ENCODE results near the gene CATSPERB.
"Not testable (repeated sequence)": the region's sequence is repeated elsewhere in the genome, so short reads cannot be mapped to it uniquely, and the experiment has no call there.

CATSPERB gene, protein sequence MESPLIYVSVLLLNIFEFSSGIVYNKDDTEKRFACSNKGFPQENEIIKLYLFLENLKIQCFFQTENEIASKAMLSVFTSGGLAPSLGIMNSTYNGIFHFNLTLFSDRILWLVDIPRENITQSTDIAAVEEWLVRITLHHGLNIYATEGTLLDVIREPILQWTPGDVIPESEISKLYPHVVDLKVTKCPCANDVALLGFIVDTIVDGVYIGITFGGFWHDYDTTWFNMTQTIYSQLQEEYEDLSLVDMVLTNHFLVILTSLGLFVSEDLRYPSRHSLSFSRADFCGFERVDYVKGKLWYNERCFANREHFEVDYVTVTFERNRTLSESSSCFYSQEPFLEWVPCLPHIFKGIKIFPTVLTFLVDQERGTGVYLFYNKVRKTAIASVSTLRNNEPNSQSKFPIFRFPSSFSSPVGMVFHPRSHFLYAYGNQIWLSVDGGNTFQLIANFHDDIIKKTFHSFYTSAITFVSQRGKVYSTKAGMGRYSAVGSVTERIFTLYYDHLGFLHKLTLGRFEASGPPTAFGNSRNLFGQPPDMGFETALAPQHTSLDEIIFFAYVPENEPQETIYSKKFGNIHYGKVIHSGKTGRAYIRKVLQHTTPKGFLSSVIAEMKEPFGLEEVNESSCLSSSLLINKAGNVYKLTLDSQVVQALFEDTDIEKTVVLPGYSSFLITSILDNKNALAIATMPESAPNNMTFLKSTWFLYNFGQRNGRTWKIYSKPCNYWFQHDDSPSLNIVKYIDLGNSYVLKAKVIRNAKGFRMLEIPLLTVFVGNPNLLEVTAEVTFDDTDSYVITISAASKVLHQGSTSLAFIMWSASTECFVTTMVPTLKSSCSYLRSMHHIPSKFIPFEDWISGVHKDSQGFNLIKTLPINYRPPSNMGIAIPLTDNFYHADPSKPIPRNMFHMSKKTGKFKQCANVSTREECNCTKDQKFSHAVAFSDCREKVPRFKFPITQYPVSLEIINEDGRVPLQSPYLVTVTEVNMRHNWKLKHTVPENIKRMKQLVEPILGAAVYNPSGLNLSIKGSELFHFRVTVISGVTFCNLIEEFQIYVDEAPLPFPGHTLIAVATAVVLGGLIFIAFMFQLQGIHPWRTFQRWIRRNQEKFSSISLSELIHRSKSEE

DNA sequence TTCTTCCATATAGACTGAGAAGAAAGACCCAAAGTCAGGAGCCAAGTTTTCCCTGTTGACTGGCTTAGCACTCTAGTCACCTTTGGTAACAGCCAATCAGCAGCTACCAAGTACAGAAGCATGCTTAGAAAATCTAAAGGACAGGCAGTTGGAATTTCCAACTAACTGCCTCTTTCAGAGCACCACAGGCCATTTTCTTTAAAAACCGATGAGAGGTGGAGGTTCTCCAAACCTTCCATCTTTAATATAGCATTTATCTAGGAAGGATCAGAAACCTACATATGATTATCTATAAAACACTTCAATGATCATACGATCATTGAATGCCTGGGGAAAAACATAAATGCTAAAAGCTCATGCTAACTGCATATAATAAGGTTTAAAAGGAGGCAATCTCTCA is at the start of gene CATSPERB:
Gene CATSPERB, minus strand, starts transcription at position 101 of the 400 bp plus-strand sequence. CDS start 2,607 bp downstream, outside the sequence.
- no peak for DNase-seq (ENCODE audit: low spot score)

DNA sequence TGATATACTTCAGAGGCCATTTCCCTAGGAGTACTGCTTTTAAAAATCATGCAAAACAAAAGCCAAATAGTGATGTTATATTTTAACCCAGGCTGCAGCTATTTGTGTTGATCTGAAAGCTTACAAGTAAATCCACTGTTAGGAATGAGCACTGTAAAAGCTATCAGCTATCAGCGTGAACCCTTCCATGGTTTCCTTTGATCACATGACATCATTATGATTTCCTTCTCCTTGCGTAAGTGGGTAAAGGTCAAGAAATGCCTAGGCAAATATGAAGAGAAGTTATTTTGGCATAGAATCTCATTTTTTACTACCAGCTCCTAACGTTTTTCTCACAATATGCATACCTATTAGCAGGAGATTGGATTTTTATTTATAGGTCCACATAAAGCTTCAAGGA is 48.6 kb upstream of the CATSPERB start:
- no peak for DNase-seq (ENCODE audit: low spot score)

DNA sequence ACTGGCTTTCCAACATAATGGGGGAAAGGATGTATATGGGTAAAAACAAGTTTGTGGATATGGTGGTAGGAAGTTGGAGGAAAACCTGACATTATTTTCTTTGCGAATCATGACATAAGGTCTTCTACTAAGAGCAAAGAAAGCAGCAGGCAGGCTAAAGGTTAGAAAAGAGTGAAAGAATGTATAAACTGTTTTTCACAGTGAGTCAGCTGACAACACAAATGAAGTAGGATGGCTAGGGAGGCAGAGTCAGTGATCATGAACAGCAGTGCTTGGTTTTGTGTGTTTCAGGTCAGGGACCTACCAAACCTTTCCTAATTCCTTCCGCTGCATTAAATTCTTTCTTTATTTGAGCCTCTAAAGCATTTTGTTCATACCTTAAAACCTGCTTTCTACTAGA is 46.3 kb upstream of the CATSPERB start:
- no peak for DNase-seq (ENCODE audit: low spot score)

DNA sequence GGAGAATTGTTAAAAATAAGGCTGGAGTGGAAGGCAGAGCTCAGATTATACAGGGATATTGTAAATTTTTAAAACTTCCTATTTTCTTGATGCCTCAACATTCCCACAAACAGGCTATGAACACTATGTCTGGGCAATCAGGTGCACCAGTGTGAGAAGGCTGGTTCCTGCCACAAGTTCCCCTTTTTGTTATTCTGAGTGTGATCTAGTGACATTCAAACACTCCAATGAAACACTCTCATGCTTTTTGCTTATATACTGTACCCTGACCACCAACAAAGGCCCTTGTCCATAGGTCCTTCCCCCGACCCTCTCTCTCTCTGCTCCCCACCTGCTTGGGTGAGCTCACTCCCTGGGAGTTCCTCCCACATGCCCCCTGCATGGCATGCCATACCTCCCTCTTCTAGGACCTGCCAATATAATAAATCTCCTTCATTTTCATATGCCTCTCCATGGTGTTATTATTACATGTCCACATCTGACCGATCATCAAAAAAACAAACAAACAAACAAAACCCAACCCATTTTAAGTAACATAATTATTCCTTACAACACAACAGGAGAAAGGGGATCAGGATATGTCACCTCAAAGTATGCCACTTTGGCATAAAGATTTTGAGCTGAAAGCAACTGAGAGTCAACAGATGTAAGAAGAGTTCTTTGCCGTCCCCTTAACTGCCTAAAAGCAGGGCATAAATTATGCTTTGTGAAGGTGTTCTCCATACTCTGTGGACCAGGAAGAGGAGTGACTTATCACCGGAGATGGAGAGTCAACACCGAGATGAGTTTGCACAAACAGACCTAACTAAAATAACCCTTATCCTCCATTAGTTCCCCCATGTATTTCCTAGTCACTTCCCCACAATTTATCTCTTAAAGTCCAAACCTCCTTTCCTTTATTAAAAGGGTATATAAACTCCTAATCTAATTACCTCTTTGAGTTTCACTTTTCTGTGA is 42.5 kb upstream of the CATSPERB start:
- DNase-seq (ENCODE audit: low spot score), result no peak

DNA sequence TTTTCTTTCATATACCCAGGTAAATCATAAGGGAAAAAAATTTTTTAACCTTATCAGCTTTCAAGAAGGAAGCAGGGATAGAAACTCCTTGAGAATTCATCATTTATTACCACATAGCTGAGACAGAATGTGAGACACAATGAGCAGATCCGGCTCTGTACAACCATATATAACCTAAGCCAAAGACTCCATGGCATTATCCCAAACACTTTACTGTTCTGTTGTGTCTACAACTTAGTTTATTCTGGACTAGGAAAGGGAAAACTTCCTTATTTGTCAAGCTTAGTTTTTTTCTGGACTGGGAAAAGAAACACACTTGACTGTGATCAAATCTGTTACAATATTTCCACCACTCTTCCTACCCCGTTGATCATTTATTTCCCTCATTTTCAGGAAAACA is 38.3 kb upstream of the CATSPERB start:
- DNase-seq (ENCODE audit: low spot score), result no peak

DNA sequence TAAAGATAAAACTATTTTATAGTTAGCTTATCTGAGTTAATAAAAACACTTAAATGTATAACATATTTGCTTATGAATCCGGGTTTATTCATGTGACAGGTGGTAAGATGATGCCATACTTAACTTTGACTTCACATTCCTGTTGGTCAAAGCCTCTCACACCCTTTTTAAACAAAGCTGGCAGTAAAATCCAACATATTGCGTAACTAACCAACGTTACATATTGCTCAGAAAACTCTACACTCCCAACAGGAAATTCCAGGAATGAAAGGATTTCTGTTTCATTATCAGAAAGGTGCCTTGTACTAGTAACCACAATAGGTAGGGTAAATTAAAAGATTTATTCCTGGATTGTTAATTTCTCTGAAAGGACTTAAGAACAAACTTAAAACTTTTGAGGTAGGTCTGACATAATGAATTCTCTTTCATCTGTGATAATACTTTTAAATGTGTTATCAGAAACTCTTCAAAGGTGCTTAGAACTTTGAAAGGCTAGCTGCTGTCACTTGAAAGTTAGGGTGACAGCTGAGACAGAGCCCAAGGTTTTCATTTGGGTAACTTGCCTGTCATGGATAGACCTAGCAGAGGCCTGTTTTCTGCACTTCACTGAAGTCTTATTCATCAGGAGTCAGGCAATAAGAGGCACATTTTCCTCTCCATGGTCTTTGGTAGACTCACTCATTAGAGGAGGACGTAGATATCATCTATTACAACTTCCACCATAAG is 23.8 kb upstream of the CATSPERB start:
- no peak for DNase-seq (ENCODE audit: low spot score)

DNA sequence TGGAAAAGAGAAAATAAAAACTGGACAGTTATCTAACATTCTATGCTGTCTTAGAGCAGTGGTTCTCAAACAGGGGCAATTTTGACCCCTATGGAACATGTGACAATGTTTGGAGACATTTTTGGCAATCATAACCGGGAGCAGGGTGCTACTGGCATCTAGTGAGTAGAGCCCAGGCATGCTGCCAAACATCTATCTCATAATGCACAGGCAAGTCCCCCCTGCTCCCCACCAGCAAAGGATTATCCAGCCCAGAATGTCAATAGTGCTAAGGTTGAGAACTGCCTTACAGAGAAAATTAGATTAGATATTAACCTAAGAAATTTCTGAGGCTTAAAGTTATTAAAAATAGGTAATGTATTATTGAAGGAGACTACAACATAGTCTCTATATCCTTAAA is 22.9 kb upstream of the CATSPERB start:
- DNase-seq (ENCODE audit: low spot score), result no peak

DNA sequence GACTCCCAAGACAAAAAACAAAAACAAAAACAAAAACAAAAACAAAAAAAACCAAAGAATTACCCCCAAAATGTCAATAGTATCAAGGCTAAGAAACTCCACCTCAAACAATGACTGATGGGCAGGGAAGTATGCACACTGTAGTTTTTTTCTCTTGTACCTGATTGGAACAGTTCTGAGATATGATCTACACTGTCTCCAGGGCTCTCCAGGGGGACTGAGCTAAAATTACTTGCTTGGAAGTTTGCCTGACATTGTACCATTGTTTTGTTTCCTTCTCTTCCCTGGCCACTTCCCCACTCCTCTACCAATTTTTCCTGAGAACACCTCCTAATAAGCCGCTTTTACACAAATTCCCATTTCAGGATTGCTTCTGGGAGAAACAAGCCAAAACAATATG is 22.3 kb upstream of the CATSPERB start:
- DNase-seq (ENCODE audit: low spot score), result no peak

DNA sequence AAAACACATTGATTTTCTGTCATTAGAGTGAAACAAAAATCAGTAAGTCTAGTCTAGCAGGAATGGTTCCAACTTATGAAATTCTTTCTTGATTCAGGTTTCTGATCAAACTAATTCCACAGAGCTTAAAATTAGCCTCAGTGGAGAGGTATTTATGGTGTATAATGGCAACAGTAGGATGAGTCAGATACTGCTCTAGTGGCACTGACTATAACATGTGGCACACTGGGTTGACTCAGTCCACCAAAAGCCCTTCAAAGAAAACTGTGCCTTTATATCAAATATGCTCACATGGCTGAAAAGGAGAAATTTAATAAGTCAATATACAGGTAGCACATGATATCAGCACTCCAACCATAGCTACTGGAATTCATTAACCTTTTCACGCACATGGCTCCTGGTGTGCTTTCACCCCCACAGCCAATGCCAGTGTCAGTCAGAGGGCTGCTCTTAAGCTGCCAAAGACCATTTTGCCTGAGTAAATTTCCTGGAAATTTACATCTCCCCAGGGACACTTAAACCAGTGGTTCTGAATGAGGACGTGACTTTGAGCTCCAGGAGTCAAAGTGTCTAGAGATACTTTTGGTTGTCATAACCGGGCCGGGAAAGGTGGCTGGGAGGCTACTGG is 21.7 kb upstream of the CATSPERB start:
- no peak for DNase-seq (ENCODE audit: low spot score)

DNA sequence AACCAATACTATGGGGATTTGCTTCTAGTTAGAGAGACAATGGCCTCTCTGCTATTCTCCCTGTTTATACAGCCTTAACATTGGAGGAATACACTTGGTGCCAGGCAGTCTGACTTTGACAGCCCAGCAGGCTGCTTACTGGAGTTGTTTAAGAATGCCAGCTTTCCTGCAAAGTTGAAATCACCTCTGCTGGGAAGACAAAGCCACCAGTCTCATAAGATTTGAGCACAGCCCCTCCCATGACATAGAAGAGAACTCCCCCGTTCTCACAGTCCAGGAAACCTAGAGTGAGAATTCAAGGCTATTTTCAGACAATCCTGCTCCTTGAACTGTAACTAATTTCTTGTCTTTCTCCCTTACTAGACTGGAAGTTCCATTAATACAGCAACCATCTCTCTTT is 21.1 kb upstream of the CATSPERB start:
- DNase-seq (ENCODE audit: low spot score), result no peak

DNA sequence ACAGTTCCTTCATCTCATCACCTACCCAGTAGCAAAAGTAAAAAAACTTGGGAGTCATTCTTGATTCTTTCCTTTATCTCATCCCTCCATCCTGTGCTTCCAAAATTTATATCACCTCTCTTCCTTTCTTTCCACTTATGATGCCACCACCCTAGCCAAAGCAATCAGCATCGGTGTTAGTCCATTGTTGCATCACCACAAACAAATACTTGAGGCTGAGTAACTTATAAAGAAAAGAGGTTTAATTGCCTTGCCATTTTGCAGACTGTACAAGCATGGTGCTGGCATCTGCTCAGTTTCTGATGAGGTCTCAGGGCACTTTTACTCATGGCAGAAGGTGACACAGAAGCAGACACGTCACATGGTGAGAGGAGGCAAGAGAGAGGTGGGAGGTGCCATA is 19.8 kb upstream of the CATSPERB start:
- no peak for DNase-seq (ENCODE audit: low spot score)

DNA sequence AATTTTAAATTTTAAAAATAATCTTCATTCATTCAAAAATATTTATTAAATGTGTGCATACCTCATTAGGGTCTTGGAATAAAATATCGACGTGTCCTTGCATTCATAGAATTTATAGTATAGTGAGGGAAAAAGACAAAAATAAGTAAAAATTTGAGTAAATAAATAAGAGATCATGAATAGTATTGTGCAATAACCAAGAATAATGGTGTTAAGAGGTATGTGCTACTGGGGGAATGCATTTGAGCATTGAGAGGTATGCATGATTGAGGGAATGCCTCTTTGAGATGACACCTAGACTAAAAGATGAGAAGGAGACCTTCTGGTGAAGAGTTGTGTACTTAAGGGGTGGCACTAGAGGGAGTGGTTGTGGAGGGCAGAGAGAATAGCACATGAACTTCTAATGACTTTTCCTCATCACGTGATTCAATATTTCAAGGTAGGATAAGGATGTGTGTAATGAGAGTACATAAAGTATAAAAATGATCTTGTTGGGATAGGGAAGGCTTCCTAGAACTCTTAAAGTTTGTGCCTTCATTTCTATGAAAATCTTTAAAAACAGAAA is 18.8 kb upstream of the CATSPERB start:
- no peak for DNase-seq (ENCODE audit: low spot score)

DNA sequence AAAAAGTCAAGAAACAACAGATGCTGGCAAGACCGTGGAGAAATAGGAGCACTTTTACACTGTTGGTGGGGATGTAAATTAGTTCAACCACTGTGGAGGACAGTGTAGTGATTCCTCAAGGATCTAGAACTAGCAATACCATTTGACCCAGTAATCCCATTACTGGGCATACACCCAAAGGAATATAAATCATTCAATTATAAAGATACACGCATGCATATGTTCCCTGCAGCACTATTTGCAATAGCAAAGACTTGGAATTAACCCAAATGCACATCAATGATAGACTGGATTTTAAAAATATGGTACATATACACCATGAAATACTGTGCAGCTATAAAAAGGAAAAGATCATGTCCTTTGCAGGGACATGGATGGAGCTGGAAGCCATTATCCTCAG is 18.0 kb upstream of the CATSPERB start:
- no peak for DNase-seq (ENCODE audit: low spot score)

DNA sequence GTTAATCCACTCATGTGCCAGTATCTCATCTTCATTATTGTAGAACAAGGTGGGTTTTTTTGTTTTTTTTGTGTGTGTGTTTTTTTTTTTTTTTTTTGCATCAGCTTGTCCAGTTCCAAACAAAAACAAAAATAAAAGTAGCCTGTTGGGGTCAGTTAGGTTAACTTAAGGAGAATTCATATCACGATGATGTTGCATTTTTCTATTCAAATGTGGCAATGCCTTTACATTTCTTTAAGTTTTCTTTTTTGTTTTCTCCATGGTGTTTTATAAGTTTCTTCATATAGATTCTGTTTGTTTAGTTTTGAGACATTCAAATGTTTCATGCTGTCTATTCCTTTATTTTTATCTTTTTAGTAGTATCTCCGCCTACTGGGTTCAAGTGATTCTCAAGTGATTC is 16.2 kb upstream of the CATSPERB start:
- DNase-seq (ENCODE audit: low spot score), result no peak

DNA sequence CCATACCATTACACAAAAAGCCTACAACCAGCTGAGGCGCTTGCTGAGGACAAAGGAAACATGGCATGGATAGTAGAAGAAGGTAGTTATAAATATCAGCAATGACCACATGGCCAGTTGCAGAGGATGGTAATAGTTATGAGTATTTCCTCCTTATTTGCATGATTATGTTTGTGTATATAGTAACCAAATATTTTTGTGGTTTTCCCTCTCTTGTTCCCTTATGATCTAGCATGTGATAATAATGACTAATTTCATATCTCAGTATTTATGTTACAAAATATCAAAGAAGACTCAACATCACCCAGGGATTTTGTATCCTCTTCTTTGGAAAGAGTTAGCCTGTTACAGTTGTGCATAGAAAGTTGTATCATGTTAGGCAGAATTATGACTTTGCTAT is 13.5 kb upstream of the CATSPERB start:
- DNase-seq (ENCODE audit: low spot score), result no peak

DNA sequence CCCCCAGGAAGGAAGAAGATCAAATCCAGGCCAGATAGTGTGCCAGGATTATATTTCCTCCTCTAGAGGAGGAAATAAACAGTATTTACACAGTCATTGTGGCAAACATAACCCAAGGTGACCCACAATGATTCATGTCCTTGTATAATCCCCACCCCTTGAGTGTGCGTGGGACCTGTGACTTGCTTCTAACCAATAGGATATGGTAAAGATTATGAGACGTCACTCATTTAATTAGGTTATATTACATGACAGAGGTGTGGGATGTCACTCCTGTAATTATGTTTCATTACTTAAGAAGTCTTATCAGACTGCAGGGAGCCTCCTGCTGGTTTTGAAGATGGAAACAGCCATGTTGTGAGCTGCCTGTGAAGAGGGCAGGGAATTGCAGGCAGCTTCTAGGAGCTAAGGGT is 12.2 kb upstream of the CATSPERB start:
- no peak for DNase-seq (ENCODE audit: low spot score)

DNA sequence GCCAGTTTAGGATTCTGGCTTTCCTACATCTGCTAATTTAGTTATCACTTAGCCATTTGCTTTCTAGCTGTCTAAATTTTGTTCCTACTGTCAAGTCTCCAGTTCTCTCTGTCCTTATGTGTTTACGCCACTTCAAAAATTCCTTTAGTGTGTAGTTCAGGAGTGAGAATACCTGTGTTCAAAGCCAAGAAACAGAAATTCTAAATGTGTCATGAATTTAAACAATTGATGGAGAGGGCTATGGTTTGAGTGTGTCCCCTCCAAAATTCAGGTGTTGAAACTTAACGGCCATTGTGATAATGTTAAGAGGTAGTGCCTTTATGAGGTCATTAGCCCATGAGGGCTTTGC is 11.4 kb upstream of the CATSPERB start:
- DNase-seq (ENCODE audit: low spot score), result no peak

DNA sequence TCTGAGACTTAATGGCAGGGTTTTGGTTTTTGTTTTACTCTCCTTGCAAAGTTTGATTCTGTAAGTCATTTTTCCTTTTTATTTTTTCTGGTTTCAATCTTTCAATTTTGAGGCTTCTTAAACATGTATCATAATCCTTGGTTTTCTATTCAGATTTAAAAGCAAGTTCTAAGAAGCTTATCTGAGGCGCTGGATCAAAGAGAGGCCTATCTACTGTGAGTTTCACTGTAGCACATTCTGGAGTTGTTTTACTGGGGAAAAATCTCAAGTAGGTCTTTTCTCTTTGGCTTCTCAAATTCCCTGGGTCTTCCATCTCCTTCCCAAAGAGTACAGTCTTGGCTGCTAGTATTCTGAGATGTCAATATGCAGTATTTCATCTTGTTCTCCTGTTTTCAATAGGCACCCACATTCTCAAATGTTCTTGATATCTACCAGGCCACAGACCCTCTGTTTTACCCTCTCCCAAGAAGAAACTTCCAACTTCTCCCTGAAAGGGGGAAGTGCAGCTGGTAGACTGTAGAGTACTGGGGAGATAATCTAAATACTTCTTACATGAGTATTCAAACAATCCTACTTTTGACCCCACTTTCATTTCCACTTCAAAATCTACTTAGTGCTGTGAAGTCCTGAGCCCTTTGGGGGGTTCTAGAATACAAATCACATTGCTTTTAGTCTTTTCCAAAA is 10.9 kb upstream of the CATSPERB start:
- no peak for DNase-seq (ENCODE audit: low spot score)

DNA sequence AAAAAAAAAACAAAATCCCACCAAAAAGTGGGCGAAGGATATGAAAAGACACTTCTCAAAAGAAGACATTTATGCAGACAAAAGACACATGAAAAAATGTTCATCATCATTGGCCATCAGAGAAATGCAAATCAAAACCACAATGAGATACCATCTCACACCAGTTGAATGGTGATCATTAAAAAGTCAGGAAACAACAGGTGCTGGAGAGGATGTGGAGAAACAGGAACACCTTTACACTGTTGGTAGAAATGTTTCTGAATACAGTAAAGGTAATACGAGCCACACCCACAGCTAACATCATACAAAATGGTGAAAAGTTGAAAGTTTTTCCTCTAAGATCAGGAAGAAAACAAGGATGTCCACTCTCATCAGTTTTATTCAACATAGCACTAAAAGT is 8.0 kb upstream of the CATSPERB start:
- not testable (repeated sequence) for DNase-seq (ENCODE audit: low spot score)

DNA sequence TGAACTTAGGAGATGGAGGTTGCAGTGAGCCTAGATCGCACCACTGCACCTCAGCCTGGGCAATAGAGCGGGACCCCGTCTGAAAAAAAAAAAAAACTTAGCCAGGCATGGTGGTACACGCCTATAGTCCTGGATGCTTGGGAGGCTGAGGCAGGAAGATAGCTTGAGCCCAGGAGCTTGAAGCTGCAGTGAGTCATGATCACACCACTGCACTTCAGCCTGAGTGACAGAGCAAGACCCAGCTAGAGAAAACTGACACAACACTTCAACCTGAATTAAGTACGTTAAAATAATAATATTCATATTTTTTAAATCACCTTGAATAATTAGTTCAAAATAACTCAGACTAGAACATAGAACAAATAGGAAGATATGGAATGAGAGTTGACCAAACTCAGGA is 5.7 kb upstream of the CATSPERB start:
- no peak for DNase-seq (ENCODE audit: low spot score)
